IMR-90 (cell line): ENCODE data around the gene TUBB2B. TPM values are rescaled to one million over a fixed set of nuclear protein-coding genes. Genes with fewer than 3 reads are reported as not detected.

Experiments
- ATAC-seq: fragments of 200-7000 bp; cut with Tn5 transposase; 2 replicates; pipeline ENCODE4 v1.9.1; 2020; ENCODE audit warnings: low read depth, mild to moderate bottlenecking, moderate library complexity
- BruUV-seq: library from RNA; stranded (reverse); fragments of 400-500 nt; replicated peaks from 2 replicates; lab custom pipeline; 2021; lab: Mats Ljungman, UMichigan
- CTCF ChIA-PET: fragments of 300-600 bp; formaldehyde crosslinking; extraction: SDS; loops from one replicate; lab custom pipeline; 2021; ENCODE audit warnings: antibody characterized with exemption; lab: Yijun Ruan, JAX
- POLR2A ChIA-PET: fragments of 300-600 bp; sonication (Branson Sonifier 250); formaldehyde crosslinking; loops from one replicate; lab custom pipeline; 2022; ENCODE audit warnings: antibody characterized with exemption; ENCODE audit not compliant: unreplicated experiment; lab: Charles Lee
- DNase-seq: peaks from one replicate; pipeline ENCODE4 v3.0.0; 2013
- H2AFZ ChIP-seq: replicated peaks from 2 replicates; pipeline ENCODE3; 2013; ENCODE audit warnings: low read length, mild to moderate bottlenecking; ENCODE audit not compliant: poor library complexity
- H2AK5ac ChIP-seq: 2 replicates; pipeline ENCODE4 v1.6.1; 2013; ENCODE audit warnings: low read depth, low read length, inconsistent platforms
- H2AK9ac ChIP-seq: replicated peaks from 2 replicates; pipeline ENCODE3; 2013; ENCODE audit warnings: mild to moderate bottlenecking, low read depth, low read length, moderate library complexity; ENCODE audit not compliant: poor library complexity
- H2BK120ac ChIP-seq: 2 replicates; pipeline ENCODE4 v1.6.1; 2013; ENCODE audit warnings: low read depth, low read length, inconsistent platforms
- H2BK15ac ChIP-seq: 3 replicates; pipeline ENCODE4 v1.6.1; 2013; ENCODE audit warnings: low read depth, low read length, inconsistent platforms
- H2BK20ac ChIP-seq: 2 replicates; pipeline ENCODE4 v1.6.1; 2013; ENCODE audit warnings: low read depth, mild to moderate bottlenecking, inconsistent platforms, low read length, moderate library complexity
- H2BK5ac ChIP-seq: 2 replicates; pipeline ENCODE4 v1.6.1; 2013; ENCODE audit warnings: mild to moderate bottlenecking, low read depth, low read length, inconsistent platforms; ENCODE audit not compliant: poor library complexity, severe bottlenecking
- H3K14ac ChIP-seq: replicated peaks from 2 replicates; pipeline ENCODE4 v1.6.1; 2013; ENCODE audit warnings: low read depth, low read length, inconsistent platforms
- H3K18ac ChIP-seq: 2 replicates; pipeline ENCODE4 v1.6.1; 2013; ENCODE audit warnings: low read depth, low read length, control low read depth
- H3K23ac ChIP-seq: 2 replicates; pipeline ENCODE4 v1.6.1; 2013; ENCODE audit warnings: low read depth, low read length, inconsistent platforms
- H3K27ac ChIP-seq: 2 replicates; pipeline ENCODE4 v1.5.1; 2013; ENCODE audit warnings: mild to moderate bottlenecking, control low read depth, low read length; ENCODE audit not compliant: insufficient read depth
- H3K27me3 ChIP-seq: 2 replicates; pipeline ENCODE4 v1.6.1; 2013; ENCODE audit warnings: low read length; ENCODE audit not compliant: control insufficient read depth, insufficient read depth
- H3K36me3 ChIP-seq: 2 replicates; pipeline ENCODE4 v1.6.1; 2013; ENCODE audit warnings: low read length, mixed read lengths; ENCODE audit not compliant: control insufficient read depth, insufficient read depth
- H3K4ac ChIP-seq: 2 replicates; pipeline ENCODE4 v1.6.1; 2013; ENCODE audit warnings: low read depth, low read length, inconsistent platforms
- H3K4me1 ChIP-seq: 2 replicates; pipeline ENCODE4 v1.6.1; 2013; ENCODE audit warnings: low read length, mixed read lengths; ENCODE audit not compliant: control insufficient read depth, insufficient read depth
- H3K4me2 ChIP-seq: 2 replicates; pipeline ENCODE4 v1.6.1; 2013; ENCODE audit warnings: low read depth, mild to moderate bottlenecking, control low read depth, low read length, moderate library complexity
- H3K4me3 ChIP-seq: 2 replicates; pipeline ENCODE4 v1.5.1; 2013; ENCODE audit warnings: low read depth, mild to moderate bottlenecking, control low read depth, low read length, moderate library complexity; ENCODE audit not compliant: insufficient read depth
- H3K56ac ChIP-seq: 2 replicates; pipeline ENCODE4 v1.6.1; 2013; ENCODE audit warnings: low read length, inconsistent platforms; ENCODE audit not compliant: insufficient read depth; ENCODE audit errors: extremely low read depth
- H3K79me1 ChIP-seq, 2 experiments: 2 replicates each; pipeline ENCODE4 v1.6.1; 2013; ENCODE audit warnings: low read length in 2 of 2, inconsistent platforms in 1 of 2, low read depth in 1 of 2
- H3K9ac ChIP-seq: 2 replicates; pipeline ENCODE4 v1.6.1; 2013; ENCODE audit warnings: low read depth, low read length, control low read depth
- H3K9me1 ChIP-seq: 2 replicates; pipeline ENCODE4 v1.6.1; 2013; ENCODE audit warnings: low read length, inconsistent platforms; ENCODE audit not compliant: insufficient read depth
- H3K9me3 ChIP-seq: 2 replicates; pipeline ENCODE4 v1.6.1; 2013; ENCODE audit warnings: low read length; ENCODE audit not compliant: control insufficient read depth, insufficient read depth
- H4K20me1 ChIP-seq: 2 replicates; pipeline ENCODE4 v1.6.1; 2013; ENCODE audit warnings: low read length, inconsistent platforms; ENCODE audit not compliant: insufficient read depth
- H4K5ac ChIP-seq: 2 replicates; pipeline ENCODE4 v1.6.1; 2013; ENCODE audit warnings: mild to moderate bottlenecking, low read depth, low read length, control low read depth
- H4K8ac ChIP-seq, 2 experiments: 2 replicates each; pipeline ENCODE4 v1.6.1; 2013; ENCODE audit warnings: low read depth in 2 of 2, low read length in 2 of 2, control low read depth in 1 of 2, inconsistent platforms in 1 of 2
- H4K91ac ChIP-seq: 2 replicates; pipeline ENCODE4 v1.6.1; 2013; ENCODE audit warnings: low read depth, low read length, inconsistent platforms; ENCODE audit not compliant: insufficient read depth
- BHLHE40 ChIP-seq: fragments of 150-350 bp; IDR thresholded peaks from 2 replicates; pipeline ENCODE4 v1.6.1; 2016; ENCODE audit warnings: mild to moderate bottlenecking, low read depth, low read length
- CHD1 ChIP-seq: IDR thresholded peaks from 2 replicates; pipeline ENCODE4 v1.6.1; 2012; ENCODE audit warnings: low read depth, low read length, improper control_type of control experiment
- CTCF ChIP-seq: conservative IDR thresholded peaks from 2 replicates; pipeline ENCODE4 v1.5.1; 2012; ENCODE audit warnings: mild to moderate bottlenecking, low read depth, low read length, improper control_type of control experiment
- ELK1 ChIP-seq: fragments of 150-350 bp; IDR thresholded peaks from 2 replicates; pipeline ENCODE4 v1.6.1; 2016; ENCODE audit warnings: low read depth, mild to moderate bottlenecking, low read length, moderate library complexity, borderline replicate concordance
- FOS ChIP-seq: fragments of 150-350 bp; IDR thresholded peaks from 2 replicates; pipeline ENCODE4 v1.6.1; 2016; ENCODE audit warnings: low read depth, low read length
- MAFK ChIP-seq: IDR thresholded peaks from 2 replicates; pipeline ENCODE4 v1.6.1; 2012; ENCODE audit warnings: low read depth, low read length, improper control_type of control experiment
- MAZ ChIP-seq: IDR thresholded peaks from 2 replicates; pipeline ENCODE4 v1.6.1; 2012; ENCODE audit warnings: low read depth, mild to moderate bottlenecking, low read length, improper control_type of control experiment, moderate library complexity, borderline replicate concordance
- MXI1 ChIP-seq: IDR thresholded peaks from 2 replicates; pipeline ENCODE4 v1.6.1; 2012; ENCODE audit warnings: low read depth, mild to moderate bottlenecking, low read length, moderate library complexity, borderline replicate concordance
- NFE2L2 ChIP-seq: fragments of 150-350 bp; IDR thresholded peaks from 2 replicates; pipeline ENCODE4 v1.6.1; 2016; ENCODE audit warnings: low read depth, mild to moderate bottlenecking, low read length
- POLR2A ChIP-seq: IDR thresholded peaks from 2 replicates; pipeline ENCODE4 v1.6.1; 2012; ENCODE audit warnings: mild to moderate bottlenecking, low read depth, low read length
- RAD21 ChIP-seq: IDR thresholded peaks from 2 replicates; pipeline ENCODE4 v1.6.1; 2012; ENCODE audit warnings: low read length, improper control_type of control experiment
- RCOR1 ChIP-seq: IDR thresholded peaks from 2 replicates; pipeline ENCODE4 v1.6.1; 2012; ENCODE audit warnings: mild to moderate bottlenecking, low read length, improper control_type of control experiment; ENCODE audit not compliant: insufficient replicate concordance
- RFX5 ChIP-seq: IDR thresholded peaks from 2 replicates; pipeline ENCODE4 v1.8.0; 2012; ENCODE audit warnings: low read depth, mild to moderate bottlenecking, low read length, moderate library complexity
- WGBS, 2 experiments: methylation state at CpG; one replicate each; pipeline versions ENCODE4 v1.1.5 to v1.1.7; 2013; ENCODE audit warnings: missing lambda C conversion rate in 2 of 2; ENCODE audit not compliant: insufficient read length in 1 of 2; ENCODE audit errors: extremely low coverage in 2 of 2; 5-methylcytosine and 5-hydroxymethylcytosine counted together
- dilution Hi-C: fragments of 300-500 bp; cut with HindIII; formaldehyde crosslinking; loops from one replicate; pipeline ENCODE4 v1.14.3; 2018; ENCODE audit warnings: low sequenced_read_pairs; ENCODE audit not compliant: unreplicated experiment
- in situ Hi-C: fragments of 300-500 bp; cut with MboI; formaldehyde crosslinking; loops from 3 replicates; pipeline ENCODE4 v1.14.3; 2019; ENCODE audit warnings: low sequenced_read_pairs, inconsistent platforms, mixed read lengths
- intact Hi-C: fragments of 100-400 bp; cut with micrococcal nuclease; formaldehyde crosslinking; loops from 2 replicates; pipeline ENCODE4 v1.10.0; 2022
- polyA plus RNA-seq, 3 experiments: library from polyadenylated mRNA; depleted of rRNA; stranded (reverse); fragments of >200 nt; gene quantifications; 2 replicates each; pipeline ENCODE4 v1.2.3, GENCODE V29; 2012; ENCODE audit warnings: low replicate concordance in 1 of 3
- total RNA-seq: library from RNA; depleted of rRNA; stranded (reverse); fragments of >200 nt; gene quantifications from 2 replicates; pipeline ENCODE4 v1.2.3, GENCODE V29; 2012
- TF ChIP-seq, protein P1 (sequence below): fragments of 150-350 bp; IDR thresholded peaks from 2 replicates; pipeline ENCODE4 v1.6.1; 2017; ENCODE audit warnings: mild to moderate bottlenecking, antibody characterized with exemption, low read length, low read depth

Gene TUBB2B
- total and polyA plus RNA-seq, 2 of the 4 experiments (the other 2 are of a cell fraction), result 13.6 to 21.1 TPM

DNA sequence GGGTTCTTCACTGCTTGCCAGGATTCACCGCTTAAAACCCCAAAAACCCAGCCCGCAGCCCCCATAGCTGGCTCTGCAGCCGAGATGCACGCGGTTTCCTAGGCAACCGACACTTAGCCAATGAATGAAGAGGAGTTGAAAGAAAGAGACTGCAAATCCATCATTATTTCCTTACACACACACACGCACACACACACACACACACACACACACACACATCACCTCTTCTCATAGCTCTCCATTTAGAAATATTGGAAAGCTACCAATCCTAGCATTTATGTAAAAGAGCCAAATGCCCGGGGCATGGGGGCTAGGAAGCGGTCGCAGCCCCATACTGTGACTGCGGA, 3.4 kb upstream of the TUBB2B start:
- Histone ChIP-seq H3K4me3 (peak overlapping the region; percentile 74), H2BK5ac (no peak overlapping the region), H2BK20ac (no peak overlapping the region), H3K36me3 (no peaks in the 10 kb centered on the region), H3K79me1 (peaks cover 0 to 4% of the 10 kb centered on the region in 2 experiments; a peak in 1 of 4 replicates), H3K4me1 (peaks cover 3% of the 10 kb centered on the region; the same call in 1 of the 2 replicates), H3K4ac (peak overlapping the region; percentile 61; the same call in 1 of the 2 replicates), H3K4me2 (peak overlapping the region; percentile 89), H3K9me3 (peaks cover 2% of the 10 kb centered on the region; the same call in 1 of the 2 replicates), H3K9ac (peak overlapping the region; percentile 76; the same call in 1 of the 2 replicates), H2BK15ac (no peak overlapping the region), H2AFZ (peak overlapping the region; percentile 95), H4K5ac (0 out of 2 replicates have a peak overlapping the region, but pooled peaks have one; percentile 74), H2AK9ac (no peak overlapping the region), H3K56ac (no peak overlapping the region), H3K18ac (no peak overlapping the region), H4K91ac (peak overlapping the region; percentile 4; the same call in 1 of the 2 replicates), H3K23ac (no peak overlapping the region), H3K27ac (peak overlapping the region; percentile 76; the same call in 1 of the 2 replicates), H4K20me1 (peaks cover 9% of the 10 kb centered on the region; the same call in 1 of the 2 replicates), H2AK5ac (no peak overlapping the region), H2BK120ac (no peak overlapping the region), H3K27me3 (peaks cover 44% of the 10 kb centered on the region), H3K14ac (no peak overlapping the region), H4K8ac (peak overlapping the region in 1 of 2 experiments; percentile 89; a peak in 2 of 4 replicates), H3K9me1 (peaks cover 7% of the 10 kb centered on the region; the same call in 1 of the 2 replicates)
- POLR2A ChIA-PET, result interaction anchor here (0.7 to 1.5 kb wide), 2 partner anchors 9 to 16 kb away, joined by 3 to 4 read pairs; no protein-coding TSS in a partner anchor
- CTCF ChIA-PET, result no interaction called here
- WGBS, 2 experiments, result no CpG with 5 or more reads among the region's 11 CpGs
- TF ChIP-seq, protein P1, sequence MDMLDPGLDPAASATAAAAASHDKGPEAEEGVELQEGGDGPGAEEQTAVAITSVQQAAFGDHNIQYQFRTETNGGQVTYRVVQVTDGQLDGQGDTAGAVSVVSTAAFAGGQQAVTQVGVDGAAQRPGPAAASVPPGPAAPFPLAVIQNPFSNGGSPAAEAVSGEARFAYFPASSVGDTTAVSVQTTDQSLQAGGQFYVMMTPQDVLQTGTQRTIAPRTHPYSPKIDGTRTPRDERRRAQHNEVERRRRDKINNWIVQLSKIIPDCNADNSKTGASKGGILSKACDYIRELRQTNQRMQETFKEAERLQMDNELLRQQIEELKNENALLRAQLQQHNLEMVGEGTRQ, result no peak
- no peak for TF ChIP-seq POLR2A
- no peak for TF ChIP-seq BHLHE40
- no peak for TF ChIP-seq RCOR1
- no peak for TF ChIP-seq MAFK
- no peak for TF ChIP-seq RFX5
- no peak for TF ChIP-seq FOS
- no peak for TF ChIP-seq CHD1
- TF ChIP-seq ELK1, result no peak
- no peak for TF ChIP-seq NFE2L2
- TF ChIP-seq RAD21, result no peak
- TF ChIP-seq MXI1, result no peak
- no peak for TF ChIP-seq CTCF
- TF ChIP-seq MAZ, result no peak
- dilution Hi-C loops (no loop called here), in situ Hi-C loops (no loop called here), intact Hi-C loops (loop anchor here (1.0 kb wide), 1 partner anchor 16 kb away; no protein-coding TSS in a partner anchor)
- ATAC-seq (peak; percentile 3; the same call in 1 of the 2 replicates), DNase-seq (peak; percentile 34)
- BruUV-seq, result no TSS peak
